GM23338 (cell line): ENCODE measurements around the gene GIGYF1.

Source experiments
- CREB1 ChIP-seq: fragments of 250-450 bp; sonication (Bioruptor Pico); IDR thresholded peaks from 2 replicates; pipeline ENCODE4 v1.5.0; 2020; ENCODE audit warnings: low read depth, mild to moderate bottlenecking, moderate library complexity
- CTCF ChIP-seq, 2 experiments: fragments of 200-600 bp in 1 of 2; sonication (generic) in 1 of 2; conservative IDR thresholded peaks; 2 replicates each; pipeline versions ENCODE4 v1.5.1 to v1.6.1; 2016 to 2017; ENCODE audit warnings: antibody characterized with exemption in 2 of 2, low read depth in 2 of 2, mild to moderate bottlenecking in 2 of 2, moderate library complexity in 1 of 2
- ETS1 ChIP-seq: IDR thresholded peaks from 2 replicates; pipeline ENCODE4 v1.6.1; 2016; ENCODE audit warnings: antibody characterized with exemption
- EZH2 ChIP-seq: fragments of 200-600 bp; sonication (generic); IDR thresholded peaks from one replicate; pipeline ENCODE4 v1.8.0; 2017; ENCODE audit warnings: antibody characterized with exemption, mild to moderate bottlenecking, low read depth; ENCODE audit not compliant: unreplicated experiment
- EZH2phosphoT487 ChIP-seq: fragments of 200-600 bp; sonication (generic); IDR thresholded peaks from one replicate; pipeline ENCODE4 v1.8.1; 2018; ENCODE audit warnings: antibody characterized with exemption; ENCODE audit not compliant: unreplicated experiment
- JUNB ChIP-seq: IDR thresholded peaks from one replicate; pipeline ENCODE4 v1.6.1; 2016; ENCODE audit warnings: antibody characterized with exemption; ENCODE audit not compliant: unreplicated experiment
- NANOG ChIP-seq: IDR thresholded peaks from 2 replicates; pipeline ENCODE4 v1.6.1; 2016; ENCODE audit warnings: antibody characterized with exemption, borderline replicate concordance
- POLR2AphosphoS5 ChIP-seq: IDR thresholded peaks from 2 replicates; pipeline ENCODE4 v1.6.1; 2016; ENCODE audit warnings: antibody characterized with exemption, low read depth
- REST ChIP-seq: IDR thresholded peaks from one replicate; pipeline ENCODE4 v1.6.1; 2018; ENCODE audit warnings: antibody characterized with exemption; ENCODE audit not compliant: unreplicated experiment
- STAT1 ChIP-seq: IDR thresholded peaks from one replicate; pipeline ENCODE4 v1.6.1; 2016; ENCODE audit warnings: antibody characterized with exemption; ENCODE audit not compliant: unreplicated experiment
- ZNF114 ChIP-seq: fragments of 250-450 bp; sonication (Bioruptor Pico); IDR thresholded peaks from 2 replicates; pipeline ENCODE4 v1.5.0; 2020; ENCODE audit warnings: mild to moderate bottlenecking, moderate library complexity

GRCh38 chr7:100681491-100682227, 12.4 kb downstream of the GIGYF1 start:
- TF ChIP-seq CTCF (conservative IDR thresholded peaks at IDR 0.05; ENCODE audit: low read depth in 2 of 2) (no peak), POLR2AphosphoS5 (no peak), EZH2phosphoT487 (no peak), ETS1 (no peak), JUNB (no peak), EZH2 (no peak), REST (no peak), STAT1 (no peak), CREB1 (CRISPR knock-in tag) (no peak), NANOG (no peak), ZNF114 (no peak)
